IMR-90 (cell line): Measurements from ENCODE around the gene CHD3. TPM values are rescaled to one million over a fixed set of nuclear protein-coding genes. Genes with fewer than 3 reads are reported as not detected.
A peak's percentile ranks its signal among the peaks of the same experiment; 100 is the strongest.

Source experiments
- ATAC-seq: fragments of 200-7000 bp; cut with Tn5 transposase; 2 replicates; pipeline ENCODE4 v1.9.1; 2020; ENCODE audit warnings: low read depth, mild to moderate bottlenecking, moderate library complexity
- BruUV-seq: library from RNA; stranded (reverse); fragments of 400-500 nt; replicated peaks from 2 replicates; lab custom pipeline; 2021; lab: Mats Ljungman, UMichigan
- CTCF ChIA-PET: fragments of 300-600 bp; formaldehyde crosslinking; extraction: SDS; loops from one replicate; lab custom pipeline; 2021; ENCODE audit warnings: antibody characterized with exemption; lab: Yijun Ruan, JAX
- POLR2A ChIA-PET: fragments of 300-600 bp; sonication (Branson Sonifier 250); formaldehyde crosslinking; loops from one replicate; lab custom pipeline; 2022; ENCODE audit warnings: antibody characterized with exemption; ENCODE audit not compliant: unreplicated experiment; lab: Charles Lee
- DNase-seq: peaks from one replicate; pipeline ENCODE4 v3.0.0; 2013
- H2AFZ ChIP-seq: replicated peaks from 2 replicates; pipeline ENCODE3; 2013; ENCODE audit warnings: low read length, mild to moderate bottlenecking; ENCODE audit not compliant: poor library complexity
- H2AK5ac ChIP-seq: 2 replicates; pipeline ENCODE4 v1.6.1; 2013; ENCODE audit warnings: low read depth, low read length, inconsistent platforms
- H2AK9ac ChIP-seq: replicated peaks from 2 replicates; pipeline ENCODE3; 2013; ENCODE audit warnings: mild to moderate bottlenecking, low read depth, low read length, moderate library complexity; ENCODE audit not compliant: poor library complexity
- H2BK120ac ChIP-seq: 2 replicates; pipeline ENCODE4 v1.6.1; 2013; ENCODE audit warnings: low read depth, low read length, inconsistent platforms
- H2BK15ac ChIP-seq: 3 replicates; pipeline ENCODE4 v1.6.1; 2013; ENCODE audit warnings: low read depth, low read length, inconsistent platforms
- H2BK20ac ChIP-seq: 2 replicates; pipeline ENCODE4 v1.6.1; 2013; ENCODE audit warnings: low read depth, mild to moderate bottlenecking, inconsistent platforms, low read length, moderate library complexity
- H2BK5ac ChIP-seq: 2 replicates; pipeline ENCODE4 v1.6.1; 2013; ENCODE audit warnings: mild to moderate bottlenecking, low read depth, low read length, inconsistent platforms; ENCODE audit not compliant: poor library complexity, severe bottlenecking
- H3K14ac ChIP-seq: replicated peaks from 2 replicates; pipeline ENCODE4 v1.6.1; 2013; ENCODE audit warnings: low read depth, low read length, inconsistent platforms
- H3K18ac ChIP-seq: 2 replicates; pipeline ENCODE4 v1.6.1; 2013; ENCODE audit warnings: low read depth, low read length, control low read depth
- H3K23ac ChIP-seq: 2 replicates; pipeline ENCODE4 v1.6.1; 2013; ENCODE audit warnings: low read depth, low read length, inconsistent platforms
- H3K27ac ChIP-seq: 2 replicates; pipeline ENCODE4 v1.5.1; 2013; ENCODE audit warnings: mild to moderate bottlenecking, control low read depth, low read length; ENCODE audit not compliant: insufficient read depth
- H3K27me3 ChIP-seq: 2 replicates; pipeline ENCODE4 v1.6.1; 2013; ENCODE audit warnings: low read length; ENCODE audit not compliant: control insufficient read depth, insufficient read depth
- H3K36me3 ChIP-seq: 2 replicates; pipeline ENCODE4 v1.6.1; 2013; ENCODE audit warnings: low read length, mixed read lengths; ENCODE audit not compliant: control insufficient read depth, insufficient read depth
- H3K4ac ChIP-seq: 2 replicates; pipeline ENCODE4 v1.6.1; 2013; ENCODE audit warnings: low read depth, low read length, inconsistent platforms
- H3K4me1 ChIP-seq: 2 replicates; pipeline ENCODE4 v1.6.1; 2013; ENCODE audit warnings: low read length, mixed read lengths; ENCODE audit not compliant: control insufficient read depth, insufficient read depth
- H3K4me2 ChIP-seq: 2 replicates; pipeline ENCODE4 v1.6.1; 2013; ENCODE audit warnings: low read depth, mild to moderate bottlenecking, control low read depth, low read length, moderate library complexity
- H3K4me3 ChIP-seq: 2 replicates; pipeline ENCODE4 v1.5.1; 2013; ENCODE audit warnings: low read depth, mild to moderate bottlenecking, control low read depth, low read length, moderate library complexity; ENCODE audit not compliant: insufficient read depth
- H3K56ac ChIP-seq: 2 replicates; pipeline ENCODE4 v1.6.1; 2013; ENCODE audit warnings: low read length, inconsistent platforms; ENCODE audit not compliant: insufficient read depth; ENCODE audit errors: extremely low read depth
- H3K79me1 ChIP-seq, 2 experiments: 2 replicates each; pipeline ENCODE4 v1.6.1; 2013; ENCODE audit warnings: low read length in 2 of 2, inconsistent platforms in 1 of 2, low read depth in 1 of 2
- H3K9ac ChIP-seq: 2 replicates; pipeline ENCODE4 v1.6.1; 2013; ENCODE audit warnings: low read depth, low read length, control low read depth
- H3K9me1 ChIP-seq: 2 replicates; pipeline ENCODE4 v1.6.1; 2013; ENCODE audit warnings: low read length, inconsistent platforms; ENCODE audit not compliant: insufficient read depth
- H3K9me3 ChIP-seq: 2 replicates; pipeline ENCODE4 v1.6.1; 2013; ENCODE audit warnings: low read length; ENCODE audit not compliant: control insufficient read depth, insufficient read depth
- H4K20me1 ChIP-seq: 2 replicates; pipeline ENCODE4 v1.6.1; 2013; ENCODE audit warnings: low read length, inconsistent platforms; ENCODE audit not compliant: insufficient read depth
- H4K5ac ChIP-seq: 2 replicates; pipeline ENCODE4 v1.6.1; 2013; ENCODE audit warnings: mild to moderate bottlenecking, low read depth, low read length, control low read depth
- H4K8ac ChIP-seq, 2 experiments: 2 replicates each; pipeline ENCODE4 v1.6.1; 2013; ENCODE audit warnings: low read depth in 2 of 2, low read length in 2 of 2, control low read depth in 1 of 2, inconsistent platforms in 1 of 2
- H4K91ac ChIP-seq: 2 replicates; pipeline ENCODE4 v1.6.1; 2013; ENCODE audit warnings: low read depth, low read length, inconsistent platforms; ENCODE audit not compliant: insufficient read depth
- CEBPB ChIP-seq: IDR thresholded peaks from 2 replicates; pipeline ENCODE4 v1.6.1; 2012; ENCODE audit warnings: low read depth, low read length, improper control_type of control experiment
- CHD1 ChIP-seq: IDR thresholded peaks from 2 replicates; pipeline ENCODE4 v1.6.1; 2012; ENCODE audit warnings: low read depth, low read length, improper control_type of control experiment
- FOS ChIP-seq: fragments of 150-350 bp; IDR thresholded peaks from 2 replicates; pipeline ENCODE4 v1.6.1; 2016; ENCODE audit warnings: low read depth, low read length
- MAZ ChIP-seq: IDR thresholded peaks from 2 replicates; pipeline ENCODE4 v1.6.1; 2012; ENCODE audit warnings: low read depth, mild to moderate bottlenecking, low read length, improper control_type of control experiment, moderate library complexity, borderline replicate concordance
- MXI1 ChIP-seq: IDR thresholded peaks from 2 replicates; pipeline ENCODE4 v1.6.1; 2012; ENCODE audit warnings: low read depth, mild to moderate bottlenecking, low read length, moderate library complexity, borderline replicate concordance
- POLR2A ChIP-seq: IDR thresholded peaks from 2 replicates; pipeline ENCODE4 v1.6.1; 2012; ENCODE audit warnings: mild to moderate bottlenecking, low read depth, low read length
- RAD21 ChIP-seq: IDR thresholded peaks from 2 replicates; pipeline ENCODE4 v1.6.1; 2012; ENCODE audit warnings: low read length, improper control_type of control experiment
- RCOR1 ChIP-seq: IDR thresholded peaks from 2 replicates; pipeline ENCODE4 v1.6.1; 2012; ENCODE audit warnings: mild to moderate bottlenecking, low read length, improper control_type of control experiment; ENCODE audit not compliant: insufficient replicate concordance
- RFX5 ChIP-seq: IDR thresholded peaks from 2 replicates; pipeline ENCODE4 v1.8.0; 2012; ENCODE audit warnings: low read depth, mild to moderate bottlenecking, low read length, moderate library complexity
- WGBS, 2 experiments: methylation state at CpG; one replicate each; pipeline versions ENCODE4 v1.1.5 to v1.1.7; 2013; ENCODE audit warnings: missing lambda C conversion rate in 2 of 2; ENCODE audit not compliant: insufficient read length in 1 of 2; ENCODE audit errors: extremely low coverage in 2 of 2; 5-methylcytosine and 5-hydroxymethylcytosine counted together
- dilution Hi-C: fragments of 300-500 bp; cut with HindIII; formaldehyde crosslinking; loops from one replicate; pipeline ENCODE4 v1.14.3; 2018; ENCODE audit warnings: low sequenced_read_pairs; ENCODE audit not compliant: unreplicated experiment
- in situ Hi-C: fragments of 300-500 bp; cut with MboI; formaldehyde crosslinking; loops from 3 replicates; pipeline ENCODE4 v1.14.3; 2019; ENCODE audit warnings: low sequenced_read_pairs, inconsistent platforms, mixed read lengths
- intact Hi-C: fragments of 100-400 bp; cut with micrococcal nuclease; formaldehyde crosslinking; loops from 2 replicates; pipeline ENCODE4 v1.10.0; 2022
- polyA plus RNA-seq, 3 experiments: library from polyadenylated mRNA; depleted of rRNA; stranded (reverse); fragments of >200 nt; gene quantifications; 2 replicates each; pipeline ENCODE4 v1.2.3, GENCODE V29; 2012; ENCODE audit warnings: low replicate concordance in 1 of 3
- total RNA-seq: library from RNA; depleted of rRNA; stranded (reverse); fragments of >200 nt; gene quantifications from 2 replicates; pipeline ENCODE4 v1.2.3, GENCODE V29; 2012
- TF ChIP-seq, protein P1 (sequence below): conservative IDR thresholded peaks from 2 replicates; pipeline ENCODE4 v1.5.1; 2012; ENCODE audit warnings: mild to moderate bottlenecking, low read depth, low read length, improper control_type of control experiment
- TF ChIP-seq, protein P2 (sequence below): fragments of 150-350 bp; IDR thresholded peaks from 2 replicates; pipeline ENCODE4 v1.6.1; 2017; ENCODE audit warnings: mild to moderate bottlenecking, antibody characterized with exemption, low read length, low read depth
- TF ChIP-seq, protein P3 (sequence below): fragments of 150-350 bp; IDR thresholded peaks from 2 replicates; pipeline ENCODE4 v1.6.1; 2016; ENCODE audit warnings: low read depth, mild to moderate bottlenecking, low read length, moderate library complexity, borderline replicate concordance

CHD3 gene
- total and polyA plus RNA-seq, 2 of the 4 experiments (the other 2 are of a cell fraction) = 65.4 to 78.1 TPM

DNA sequence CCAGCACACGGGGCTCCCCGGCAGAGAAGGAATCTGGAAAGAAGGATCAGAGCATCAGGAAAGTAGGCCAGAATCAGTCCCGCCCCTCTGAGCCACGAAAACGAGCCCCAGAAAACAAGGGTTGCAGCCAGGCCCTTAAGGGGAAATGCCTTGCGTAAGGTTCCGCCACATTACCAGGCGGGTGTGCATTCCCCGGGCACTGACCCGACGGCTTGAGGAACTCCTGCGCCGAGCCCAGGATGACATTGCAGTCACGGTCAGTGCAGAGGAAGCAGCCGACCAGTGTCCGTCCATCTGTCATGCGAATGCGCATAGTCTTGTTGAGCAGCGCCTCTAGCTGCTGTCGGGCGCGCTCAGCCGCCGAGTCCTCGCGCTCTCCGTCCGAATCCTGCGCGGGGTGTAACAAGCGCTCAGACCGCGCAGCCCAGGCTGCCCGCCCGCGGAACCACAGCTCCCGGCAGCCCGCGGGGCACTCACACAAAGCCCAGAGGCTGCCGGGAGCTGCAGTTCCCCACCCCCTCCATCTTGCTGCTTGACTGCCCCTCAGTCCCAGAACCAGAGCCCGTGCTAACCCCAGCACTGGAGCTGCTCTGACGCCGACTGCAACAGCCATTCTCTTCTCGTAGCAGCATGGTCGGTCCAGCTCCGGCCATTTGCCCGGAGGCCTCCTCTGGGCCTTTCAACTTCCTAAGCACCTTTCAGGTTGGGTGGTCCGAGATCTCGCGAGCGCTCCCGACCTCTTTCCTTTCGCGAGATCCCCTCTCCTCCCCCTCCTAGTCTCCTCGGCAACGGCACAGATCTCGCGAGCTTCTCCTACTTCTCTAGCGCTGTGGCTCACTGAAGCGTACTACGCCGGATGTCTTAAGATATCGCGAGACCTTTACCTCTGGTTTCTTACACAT is 31.5 kb upstream of the CHD3 start, which contains the start of gene NAA38:
NAA38 (minus strand) TSS at position 749 of the 902 bp plus-strand sequence; CDS start at position 653, 96 bp downstream.
- peak within 1 kb of the TSS; percentile 95 for H3K14ac ChIP-seq
- in situ Hi-C loops = no loop called here
- TF ChIP-seq MAZ (peak; percentile 26; the same call in 1 of the 2 replicates), RAD21 (peak; percentile 38), RFX5 (no peak), RCOR1 (no peak), CEBPB (peak; percentile 84), POLR2A (peak; percentile 66; the same call in 1 of the 2 replicates), MXI1 (0 out of 2 replicates have a peak, but pooled peaks have one; percentile 35), CHD1 (no peak; the same call in 1 of the 2 replicates), FOS (no peak)
- TF ChIP-seq, protein P1, sequence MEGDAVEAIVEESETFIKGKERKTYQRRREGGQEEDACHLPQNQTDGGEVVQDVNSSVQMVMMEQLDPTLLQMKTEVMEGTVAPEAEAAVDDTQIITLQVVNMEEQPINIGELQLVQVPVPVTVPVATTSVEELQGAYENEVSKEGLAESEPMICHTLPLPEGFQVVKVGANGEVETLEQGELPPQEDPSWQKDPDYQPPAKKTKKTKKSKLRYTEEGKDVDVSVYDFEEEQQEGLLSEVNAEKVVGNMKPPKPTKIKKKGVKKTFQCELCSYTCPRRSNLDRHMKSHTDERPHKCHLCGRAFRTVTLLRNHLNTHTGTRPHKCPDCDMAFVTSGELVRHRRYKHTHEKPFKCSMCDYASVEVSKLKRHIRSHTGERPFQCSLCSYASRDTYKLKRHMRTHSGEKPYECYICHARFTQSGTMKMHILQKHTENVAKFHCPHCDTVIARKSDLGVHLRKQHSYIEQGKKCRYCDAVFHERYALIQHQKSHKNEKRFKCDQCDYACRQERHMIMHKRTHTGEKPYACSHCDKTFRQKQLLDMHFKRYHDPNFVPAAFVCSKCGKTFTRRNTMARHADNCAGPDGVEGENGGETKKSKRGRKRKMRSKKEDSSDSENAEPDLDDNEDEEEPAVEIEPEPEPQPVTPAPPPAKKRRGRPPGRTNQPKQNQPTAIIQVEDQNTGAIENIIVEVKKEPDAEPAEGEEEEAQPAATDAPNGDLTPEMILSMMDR = peak; percentile 51
- TF ChIP-seq, protein P2, sequence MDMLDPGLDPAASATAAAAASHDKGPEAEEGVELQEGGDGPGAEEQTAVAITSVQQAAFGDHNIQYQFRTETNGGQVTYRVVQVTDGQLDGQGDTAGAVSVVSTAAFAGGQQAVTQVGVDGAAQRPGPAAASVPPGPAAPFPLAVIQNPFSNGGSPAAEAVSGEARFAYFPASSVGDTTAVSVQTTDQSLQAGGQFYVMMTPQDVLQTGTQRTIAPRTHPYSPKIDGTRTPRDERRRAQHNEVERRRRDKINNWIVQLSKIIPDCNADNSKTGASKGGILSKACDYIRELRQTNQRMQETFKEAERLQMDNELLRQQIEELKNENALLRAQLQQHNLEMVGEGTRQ = no peak; the same call in none of the 2 replicates
- TF ChIP-seq, protein P3, sequence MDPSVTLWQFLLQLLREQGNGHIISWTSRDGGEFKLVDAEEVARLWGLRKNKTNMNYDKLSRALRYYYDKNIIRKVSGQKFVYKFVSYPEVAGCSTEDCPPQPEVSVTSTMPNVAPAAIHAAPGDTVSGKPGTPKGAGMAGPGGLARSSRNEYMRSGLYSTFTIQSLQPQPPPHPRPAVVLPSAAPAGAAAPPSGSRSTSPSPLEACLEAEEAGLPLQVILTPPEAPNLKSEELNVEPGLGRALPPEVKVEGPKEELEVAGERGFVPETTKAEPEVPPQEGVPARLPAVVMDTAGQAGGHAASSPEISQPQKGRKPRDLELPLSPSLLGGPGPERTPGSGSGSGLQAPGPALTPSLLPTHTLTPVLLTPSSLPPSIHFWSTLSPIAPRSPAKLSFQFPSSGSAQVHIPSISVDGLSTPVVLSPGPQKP = no peak

More for the DNA sequence above, 31.5 kb upstream of the CHD3 start, which contains the start of gene NAA38:
- no peaks in the 10 kb centered on the region for H3K27me3 ChIP-seq
- H2BK20ac ChIP-seq = peak within 1 kb of the TSS; percentile 70
- H2AK5ac ChIP-seq = peak within 1 kb of the TSS; percentile 48
- WGBS, 2 experiments = 0% methylated on average over 37 of the region's 64 CpGs; no CpG with 5 or more reads in 1 of the 2 experiments
- no peaks in the 10 kb centered on the region for H3K9me1 ChIP-seq
- ChIA-PET POLR2A (interaction anchor here (0.6 to 1.1 kb wide), 2 partner anchors 20 to 22 kb away, joined by 3 to 4 read pairs; no protein-coding TSS in a partner anchor), CTCF (interaction anchor here (0.6 to 1.0 kb wide), 8 partner anchors 12 to 203 kb away, joined by 3 to 10 read pairs (median 3); partner anchors contain the start of gene KDM6B)
- peak within 1 kb of the TSS; percentile 93 for H3K56ac ChIP-seq
- H3K4me3 ChIP-seq = peak within 1 kb of the TSS; percentile 59
- H2AFZ ChIP-seq = peak within 1 kb of the TSS; percentile 98
- intact Hi-C loops = loop anchor here (1.0 to 2.0 kb wide), 2 partner anchors 14 to 114 kb away; no protein-coding TSS in a partner anchor
- H4K20me1 ChIP-seq = peaks cover 11% of the 10 kb centered on the region; the same call in 1 of the 2 replicates
- ATAC-seq (peak; percentile 88), DNase-seq (peak; percentile 100)
- peak within 1 kb of the TSS; percentile 98 for H4K91ac ChIP-seq
- peak within 1 kb of the TSS; percentile 90 for H2AK9ac ChIP-seq
- H3K18ac ChIP-seq = peak within 1 kb of the TSS; percentile 86
- H3K36me3 ChIP-seq = peaks cover 20% of the 10 kb centered on the region
- peak within 1 kb of the TSS; percentile 78; the same call in 1 of the 3 replicates for H2BK15ac ChIP-seq
- no peaks in the 10 kb centered on the region for H3K9me3 ChIP-seq
- H3K4me2 ChIP-seq = peak within 1 kb of the TSS; percentile 79
- peak within 1 kb of the TSS; percentile 94 for H3K27ac ChIP-seq
- peaks cover 20% of the 10 kb centered on the region for H3K4me1 ChIP-seq
- dilution Hi-C loops = no loop called here
- H3K4ac ChIP-seq = peak within 1 kb of the TSS; percentile 97
- peak within 1 kb of the TSS; percentile 83 to 99 for H4K8ac ChIP-seq
- H2BK5ac ChIP-seq = peak within 1 kb of the TSS; percentile 97
- H3K23ac ChIP-seq = peak within 1 kb of the TSS; percentile 93
- H3K9ac ChIP-seq = peak within 1 kb of the TSS; percentile 88
- H4K5ac ChIP-seq = peak within 1 kb of the TSS; percentile 93
- peak within 1 kb of the TSS; percentile 96 for H2BK120ac ChIP-seq
- TSS peak; percentile 48 for BruUV-seq
- peaks cover 27 to 48% of the 10 kb centered on the region in 2 experiments for H3K79me1 ChIP-seq
